ENCODE data around the gene GRIP1.

Gene GRIP1

GRCh38 chr12:66302827-66303169 lies 376.1 kb downstream of the GRIP1 start:
- peak overlapping the region; percentile 69 for H3K4me3 ChIP-seq (ENCODE audit: low read depth, low read length)
- no peak for TF ChIP-seq CTCF (IDR thresholded peaks at IDR 0.05; ENCODE audit: low read depth, low read length)
- in situ Hi-C loops (cut with HindIII; ENCODE audit: low sequenced_read_pairs) = no loop called here
- DNase-seq (ENCODE audit: low read depth, low spot score) = no peak

GRCh38 chr12:66301944-66302826 lies 376.7 kb downstream of the GRIP1 start, which contains the start of gene HELB:
Gene HELB, plus strand, starts transcription at chr12:66302493. Its CDS starts 111 bp downstream, at chr12:66302604.
- no peak for TF ChIP-seq CTCF (IDR thresholded peaks at IDR 0.05; ENCODE audit: low read depth, low read length)
- H3K4me3 ChIP-seq (ENCODE audit: low read depth, low read length) = peak within 1 kb of the TSS; percentile 69
- DNase-seq (ENCODE audit: low read depth, low spot score) = peak; percentile 96
- in situ Hi-C loops (cut with HindIII; ENCODE audit: low sequenced_read_pairs) = no loop called here

- no peak overlapping the region for H3K4me3 ChIP-seq (ENCODE audit: low read depth, low read length)
- TF ChIP-seq CTCF (IDR thresholded peaks at IDR 0.05; ENCODE audit: low read depth, low read length) = no peak
- in situ Hi-C loops (cut with HindIII; ENCODE audit: low sequenced_read_pairs) = no loop called here
- DNase-seq (ENCODE audit: low read depth, low spot score) = no peak
These were observed 381.0 kb downstream of the GRIP1 start for GRCh38 chr12:66297923-66298322.
